Suprapubic skin (tissue), 4 donors: ENCODE measurements around the gene CPNE4. TPM values are rescaled to one million over a fixed set of nuclear protein-coding genes. Genes with fewer than 3 reads are reported as not detected.

Source experiments
- DNase-seq, 2 donors: peaks; one replicate each; pipeline ENCODE4 v3.0.0-alpha.2; 2019; ENCODE audit warnings: low spot score in 2 of 2
- H3K27ac ChIP-seq: fragments of 200-600 bp; sonication (generic); one replicate; pipeline ENCODE4 v1.5.1; 2019
- H3K27me3 ChIP-seq: fragments of 200-600 bp; sonication (generic); one replicate; pipeline ENCODE4 v1.5.1; 2019
- H3K36me3 ChIP-seq: fragments of 200-600 bp; sonication (generic); one replicate; pipeline ENCODE4 v1.5.1; 2019
- H3K4me1 ChIP-seq: fragments of 200-600 bp; sonication (generic); one replicate; pipeline ENCODE4 v1.5.1; 2019
- H3K4me3 ChIP-seq: fragments of 200-600 bp; sonication (generic); one replicate; pipeline ENCODE4 v1.5.1; 2019; ENCODE audit warnings: mild to moderate bottlenecking
- H3K9me3 ChIP-seq: fragments of 200-600 bp; sonication (generic); one replicate; pipeline ENCODE4 v1.5.1; 2019
- EP300 ChIP-seq: sonication (generic); formaldehyde crosslinking; IDR thresholded peaks from one replicate; pipeline ENCODE4 v1.6.1; 2017; ENCODE audit warnings: antibody characterized with exemption
- POLR2A ChIP-seq, 2 donors: fragments of 450-650 bp; IDR thresholded peaks; one replicate each; pipeline ENCODE4 v1.6.1; 2017; ENCODE audit warnings: antibody characterized with exemption in 2 of 2, mild to moderate bottlenecking in 2 of 2, moderate library complexity in 2 of 2
- POLR2AphosphoS5 ChIP-seq, 3 donors: sonication (generic); formaldehyde crosslinking; IDR thresholded peaks; one replicate each; pipeline ENCODE4 v1.6.1; 2017; ENCODE audit warnings: antibody characterized with exemption in 3 of 3
- WGBS: methylation state at CpG from one replicate; pipeline ENCODE4 v1.1.5; 2018; 5-methylcytosine and 5-hydroxymethylcytosine counted together
- total RNA-seq, 4 donors: library from RNA; depleted of rRNA; stranded (reverse); fragments of >200 nt; gene quantifications; one replicate each; pipeline ENCODE4 v1.1.0, GENCODE V29; 2016
- TF ChIP-seq, protein P1 (sequence below), 2 donors: fragments of 200-600 bp in 1 of 2; fragments of 450-650 bp in 1 of 2; sonication (generic) in 1 of 2; IDR thresholded peaks; one replicate each; pipeline ENCODE4 v1.5.1; 2016 to 2019; ENCODE audit warnings: antibody characterized with exemption in 2 of 2, mild to moderate bottlenecking in 1 of 2, moderate library complexity in 1 of 2

The CPNE4 gene
- total RNA-seq, 4 donors from 2014 or later, result 0.32 to 1.1 TPM; not detected in 2

- 42% methylated on average over 1 of the region's 1 CpG for WGBS
- no peak for DNase-seq
- TF ChIP-seq POLR2A (IDR thresholded peaks at IDR 0.05) (no peak), POLR2AphosphoS5 (IDR thresholded peaks at IDR 0.05) (no peak), EP300 (no peak)
- TF ChIP-seq, protein P1, sequence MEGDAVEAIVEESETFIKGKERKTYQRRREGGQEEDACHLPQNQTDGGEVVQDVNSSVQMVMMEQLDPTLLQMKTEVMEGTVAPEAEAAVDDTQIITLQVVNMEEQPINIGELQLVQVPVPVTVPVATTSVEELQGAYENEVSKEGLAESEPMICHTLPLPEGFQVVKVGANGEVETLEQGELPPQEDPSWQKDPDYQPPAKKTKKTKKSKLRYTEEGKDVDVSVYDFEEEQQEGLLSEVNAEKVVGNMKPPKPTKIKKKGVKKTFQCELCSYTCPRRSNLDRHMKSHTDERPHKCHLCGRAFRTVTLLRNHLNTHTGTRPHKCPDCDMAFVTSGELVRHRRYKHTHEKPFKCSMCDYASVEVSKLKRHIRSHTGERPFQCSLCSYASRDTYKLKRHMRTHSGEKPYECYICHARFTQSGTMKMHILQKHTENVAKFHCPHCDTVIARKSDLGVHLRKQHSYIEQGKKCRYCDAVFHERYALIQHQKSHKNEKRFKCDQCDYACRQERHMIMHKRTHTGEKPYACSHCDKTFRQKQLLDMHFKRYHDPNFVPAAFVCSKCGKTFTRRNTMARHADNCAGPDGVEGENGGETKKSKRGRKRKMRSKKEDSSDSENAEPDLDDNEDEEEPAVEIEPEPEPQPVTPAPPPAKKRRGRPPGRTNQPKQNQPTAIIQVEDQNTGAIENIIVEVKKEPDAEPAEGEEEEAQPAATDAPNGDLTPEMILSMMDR (IDR thresholded peaks at IDR 0.05), result no peak
- Histone ChIP-seq H3K36me3 (no peaks in the 10 kb centered on the region), H3K9me3 (no peaks in the 10 kb centered on the region), H3K27me3 (no peaks in the 10 kb centered on the region), H3K27ac (no peak overlapping the region), H3K4me1 (no peaks in the 10 kb centered on the region), H3K4me3 (no peak overlapping the region)
These were observed 404.0 kb downstream of the CPNE4 start for GRCh38 chr3:131630807-131631206.

DNA sequence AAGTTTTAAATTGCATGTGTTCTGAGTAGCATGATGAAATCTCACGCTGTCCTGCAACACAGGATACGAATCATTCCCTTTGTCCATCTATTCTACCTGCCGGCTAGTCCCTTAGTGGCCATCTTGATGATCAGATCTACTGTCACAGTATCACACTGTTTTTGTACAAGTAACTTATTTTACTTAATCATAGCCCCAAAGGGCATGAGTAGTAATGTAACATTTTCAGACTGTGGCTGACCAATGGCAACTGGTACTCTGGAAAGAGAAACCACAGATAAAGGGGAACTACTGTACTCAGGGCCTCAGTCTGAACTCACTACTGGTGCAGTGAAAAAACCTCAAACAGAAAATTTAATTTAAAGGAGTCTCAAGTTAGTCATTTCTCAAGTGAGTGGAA is 404.7 kb downstream of the CPNE4 start:
- no peak for DNase-seq
- H3K27ac ChIP-seq, result no peak overlapping the region
- 83% methylated on average over 3 of the region's 3 CpGs for WGBS
- no peaks in the 10 kb centered on the region for H3K36me3 ChIP-seq
- no peaks in the 10 kb centered on the region for H3K27me3 ChIP-seq
- H3K4me3 ChIP-seq, result no peak overlapping the region
- no peak for TF ChIP-seq EP300
- TF ChIP-seq, protein P1 (IDR thresholded peaks at IDR 0.05), result no peak
- TF ChIP-seq POLR2AphosphoS5 (IDR thresholded peaks at IDR 0.05), result no peak
- TF ChIP-seq POLR2A (IDR thresholded peaks at IDR 0.05), result no peak
- H3K9me3 ChIP-seq, result no peaks in the 10 kb centered on the region
- H3K4me1 ChIP-seq, result no peaks in the 10 kb centered on the region

- Histone ChIP-seq H3K27me3 (no peaks in the 10 kb centered on the region), H3K27ac (no peak overlapping the region), H3K9me3 (no peaks in the 10 kb centered on the region), H3K36me3 (no peaks in the 10 kb centered on the region), H3K4me3 (no peak overlapping the region), H3K4me1 (no peaks in the 10 kb centered on the region)
- TF ChIP-seq POLR2A (IDR thresholded peaks at IDR 0.05) (no peak), POLR2AphosphoS5 (IDR thresholded peaks at IDR 0.05) (no peak)
- 90% methylated on average over 1 of the region's 1 CpG for WGBS
- DNase-seq, result no peak
These were observed 411.4 kb downstream of the CPNE4 start for GRCh38 chr3:131623431-131623830.

- Histone ChIP-seq H3K27me3 (no peaks in the 10 kb centered on the region), H3K36me3 (no peaks in the 10 kb centered on the region), H3K27ac (no peak overlapping the region), H3K4me3 (no peak overlapping the region), H3K9me3 (no peaks in the 10 kb centered on the region), H3K4me1 (no peaks in the 10 kb centered on the region)
- TF ChIP-seq, protein P1 (IDR thresholded peaks at IDR 0.05), result no peak
- TF ChIP-seq EP300 (no peak), POLR2AphosphoS5 (IDR thresholded peaks at IDR 0.05) (no peak), POLR2A (IDR thresholded peaks at IDR 0.05) (no peak)
- no peak for DNase-seq
- WGBS, result 78% methylated on average over 5 of the region's 5 CpGs
These were observed 412.1 kb downstream of the CPNE4 start for GRCh38 chr3:131622726-131623125.

DNA sequence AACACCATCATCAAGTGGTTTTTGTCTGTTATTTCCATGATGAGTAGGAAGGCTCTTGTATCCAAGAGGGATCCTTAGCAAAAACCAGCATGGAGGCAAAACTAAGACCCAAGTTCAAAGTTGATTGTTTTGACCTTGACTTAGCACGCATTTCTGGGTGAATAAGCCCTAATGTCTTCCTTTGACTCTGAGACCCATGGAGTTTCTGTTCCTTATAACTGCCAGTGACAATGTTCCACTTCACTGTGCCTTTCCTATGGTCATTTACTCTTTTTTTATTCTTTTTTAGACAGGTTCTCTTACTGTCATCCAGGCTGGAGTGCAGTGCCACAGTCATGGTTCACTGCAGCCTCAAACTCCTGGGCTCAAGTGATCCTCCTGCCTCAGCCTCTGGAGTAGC is 413.8 kb downstream of the CPNE4 start:
- no peaks in the 10 kb centered on the region for H3K27me3 ChIP-seq
- no peak overlapping the region for H3K27ac ChIP-seq
- H3K4me3 ChIP-seq, result no peak overlapping the region
- no peaks in the 10 kb centered on the region for H3K36me3 ChIP-seq
- 81% methylated on average over 1 of the region's 1 CpG for WGBS
- H3K4me1 ChIP-seq, result no peaks in the 10 kb centered on the region
- H3K9me3 ChIP-seq, result no peaks in the 10 kb centered on the region
- no peak for DNase-seq
- TF ChIP-seq POLR2AphosphoS5 (IDR thresholded peaks at IDR 0.05) (no peak), POLR2A (IDR thresholded peaks at IDR 0.05) (no peak), EP300 (no peak)
- TF ChIP-seq, protein P1 (IDR thresholded peaks at IDR 0.05), result no peak

- 40% methylated on average over 2 of the region's 2 CpGs for WGBS
- H3K27me3 ChIP-seq, result no peaks in the 10 kb centered on the region
- no peak overlapping the region for H3K27ac ChIP-seq
- DNase-seq, result no peak
- H3K9me3 ChIP-seq, result no peaks in the 10 kb centered on the region
- H3K4me3 ChIP-seq, result no peak overlapping the region
- H3K36me3 ChIP-seq, result no peaks in the 10 kb centered on the region
- no peaks in the 10 kb centered on the region for H3K4me1 ChIP-seq
- TF ChIP-seq EP300, result no peak
- no peak for TF ChIP-seq POLR2A (IDR thresholded peaks at IDR 0.05)
- TF ChIP-seq, protein P1 (IDR thresholded peaks at IDR 0.05), result no peak
- TF ChIP-seq POLR2AphosphoS5 (IDR thresholded peaks at IDR 0.05), result no peak
These were observed 415.0 kb downstream of the CPNE4 start for GRCh38 chr3:131619821-131620220.
